Measurements from ENCODE around the gene AP1S1.

- TF ChIP-seq GATA2 (IDR thresholded peaks at IDR 0.05; ENCODE audit: low read depth, low read length) (no peak), GATA3 (IDR thresholded peaks at IDR 0.05; ENCODE audit: low read depth, low read length) (no peak)
Measured at GRCh38 chr7:101128040-101128834, 26.0 kb upstream of the AP1S1 start.
